NT2/D1 (cell line): Measurements from ENCODE around the gene TAF8.
A peak's percentile ranks its signal among the peaks of the same experiment; 100 is the strongest.

ENCODE experiments used
- DNase-seq: peaks from one replicate; pipeline ENCODE4 v3.0.0-alpha.2; 2011; ENCODE audit warnings: low read depth, low spot score
- H3K27me3 ChIP-seq: 2 replicates; pipeline ENCODE4 v1.6.0; 2011; ENCODE audit warnings: mild to moderate bottlenecking; ENCODE audit not compliant: insufficient read length, insufficient read depth
- H3K36me3 ChIP-seq: 2 replicates; pipeline ENCODE4 v1.6.1; 2011; ENCODE audit warnings: mild to moderate bottlenecking, low read length, mixed read lengths; ENCODE audit not compliant: insufficient read depth, insufficient read length
- H3K4me1 ChIP-seq: 2 replicates; pipeline ENCODE4 v1.5.1; 2011; ENCODE audit not compliant: insufficient read depth, insufficient read length
- H3K4me3 ChIP-seq: 2 replicates; pipeline ENCODE4 v1.5.1; 2011; ENCODE audit warnings: low read depth; ENCODE audit not compliant: insufficient read length
- H3K9ac ChIP-seq: 2 replicates; pipeline ENCODE4 v1.6.0; 2011; ENCODE audit warnings: low read depth; ENCODE audit not compliant: insufficient read length
- H3K9me3 ChIP-seq: 2 replicates; pipeline ENCODE4 v1.5.1; 2011; ENCODE audit warnings: mild to moderate bottlenecking, low read length; ENCODE audit not compliant: insufficient read depth
- SUZ12 ChIP-seq: IDR thresholded peaks from 2 replicates; pipeline ENCODE4 v1.6.1; 2011; ENCODE audit not compliant: insufficient read length, insufficient read depth; ENCODE audit errors: extremely low read depth
- YY1 ChIP-seq: IDR thresholded peaks from 2 replicates; pipeline ENCODE4 v1.6.1; 2011; ENCODE audit not compliant: insufficient read length, insufficient read depth
- ZNF274 ChIP-seq: IDR thresholded peaks from 2 replicates; pipeline ENCODE4 v1.6.1; 2011; ENCODE audit warnings: mild to moderate bottlenecking, low read depth, low read length

TAF8 gene

DNA sequence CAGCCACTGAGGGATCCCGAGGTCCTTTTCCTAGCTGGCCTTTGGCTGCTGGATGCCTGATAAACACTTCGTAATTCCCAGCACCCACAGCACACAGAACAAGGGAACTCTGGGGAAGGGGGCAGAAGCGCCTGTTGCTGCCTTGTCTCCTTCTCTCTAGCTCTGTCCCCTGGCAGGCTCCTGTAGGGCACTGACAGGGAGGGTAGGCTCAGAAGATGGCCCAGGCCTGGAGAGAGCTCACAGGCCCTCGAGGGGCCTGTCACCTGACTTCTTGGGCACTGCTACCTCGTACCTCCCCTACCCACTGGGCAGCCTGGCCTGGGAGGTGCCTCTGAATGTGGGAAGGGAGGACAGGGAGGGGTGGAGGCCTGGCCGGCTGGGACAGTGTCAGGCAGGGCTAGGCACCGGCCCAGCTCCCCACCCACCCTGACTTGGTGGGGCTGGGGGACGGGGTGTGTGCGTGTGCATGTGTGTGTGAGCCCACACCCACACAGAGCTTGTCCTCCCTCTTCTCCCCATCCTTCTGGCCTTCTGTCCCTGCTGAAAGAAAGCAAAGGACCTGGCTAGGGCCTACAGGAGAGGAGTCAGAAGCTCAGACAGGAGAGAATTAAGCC is 74.0 kb downstream of the TAF8 start:
- Histone ChIP-seq H3K4me1 (peaks cover 2% of the 10 kb centered on the region), H3K4me3 (no peak overlapping the region), H3K36me3 (peaks cover 17% of the 10 kb centered on the region), H3K9ac (no peak overlapping the region), H3K27me3 (no peaks in the 10 kb centered on the region), H3K9me3 (no peaks in the 10 kb centered on the region)
- DNase-seq = no peak
- TF ChIP-seq ZNF274 = no peak
- no peak for TF ChIP-seq SUZ12
- no peak for TF ChIP-seq YY1

DNA sequence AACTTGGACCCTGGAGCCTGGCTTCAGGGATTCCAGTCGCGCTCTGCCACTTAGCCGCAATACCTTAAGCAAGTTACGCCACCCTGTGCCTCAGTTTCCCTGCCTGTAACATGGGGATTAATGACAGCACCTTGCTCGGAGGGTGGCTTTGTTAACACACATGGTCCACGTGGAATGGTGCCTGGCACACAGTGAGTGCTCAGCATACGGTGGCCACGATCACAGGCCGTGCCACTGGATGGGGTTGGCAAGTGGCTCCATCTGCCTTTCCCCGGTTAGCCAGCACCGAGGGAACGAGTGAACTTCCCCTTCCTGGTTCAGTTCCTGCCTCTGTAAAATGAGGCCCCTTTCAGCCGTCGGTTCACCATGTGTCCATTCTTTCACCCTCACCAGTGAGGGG is 74.9 kb downstream of the TAF8 start:
- no peaks in the 10 kb centered on the region for H3K27me3 ChIP-seq
- no peak overlapping the region for H3K4me3 ChIP-seq
- no peak for DNase-seq
- H3K36me3 ChIP-seq = peaks cover 17% of the 10 kb centered on the region
- H3K9me3 ChIP-seq = no peaks in the 10 kb centered on the region
- no peak overlapping the region for H3K9ac ChIP-seq
- TF ChIP-seq SUZ12 (no peak), YY1 (no peak), ZNF274 (no peak)
- peaks cover 2% of the 10 kb centered on the region for H3K4me1 ChIP-seq

- peaks cover 17% of the 10 kb centered on the region for H3K36me3 ChIP-seq
- DNase-seq = no peak
- peaks cover 2% of the 10 kb centered on the region for H3K4me1 ChIP-seq
- H3K27me3 ChIP-seq = no peaks in the 10 kb centered on the region
- no peak overlapping the region for H3K9ac ChIP-seq
- H3K9me3 ChIP-seq = no peaks in the 10 kb centered on the region
- TF ChIP-seq SUZ12 (no peak), YY1 (no peak), ZNF274 (no peak)
- no peak overlapping the region for H3K4me3 ChIP-seq
Measured at GRCh38 chr6:42125663-42126062, 75.3 kb downstream of the TAF8 start.

- TF ChIP-seq YY1 (no peak), ZNF274 (no peak), SUZ12 (no peak)
- no peak for DNase-seq
- peaks cover 17% of the 10 kb centered on the region for H3K36me3 ChIP-seq
- H3K4me3 ChIP-seq = no peak overlapping the region
- H3K27me3 ChIP-seq = no peaks in the 10 kb centered on the region
- no peaks in the 10 kb centered on the region for H3K9me3 ChIP-seq
- peaks cover 5% of the 10 kb centered on the region for H3K4me1 ChIP-seq
- no peak overlapping the region for H3K9ac ChIP-seq
Measured at GRCh38 chr6:42128460-42129359, 78.4 kb downstream of the TAF8 start.

GRCh38 chr6:42129360-42129676 is 79.0 kb downstream of the TAF8 start:
- H3K27me3 ChIP-seq = no peaks in the 10 kb centered on the region
- H3K4me1 ChIP-seq = peaks cover 7% of the 10 kb centered on the region
- H3K36me3 ChIP-seq = peaks cover 17% of the 10 kb centered on the region
- no peak overlapping the region for H3K4me3 ChIP-seq
- TF ChIP-seq SUZ12 = no peak
- TF ChIP-seq ZNF274 = no peak
- TF ChIP-seq YY1 = no peak
- no peak for DNase-seq
- H3K9ac ChIP-seq = no peak overlapping the region
- H3K9me3 ChIP-seq = no peaks in the 10 kb centered on the region

- Histone ChIP-seq H3K27me3 (no peaks in the 10 kb centered on the region), H3K9ac (peak overlapping the region; percentile 32), H3K4me1 (peaks cover 7% of the 10 kb centered on the region), H3K4me3 (no peak overlapping the region), H3K9me3 (no peaks in the 10 kb centered on the region), H3K36me3 (peaks cover 11% of the 10 kb centered on the region)
- DNase-seq = no peak
- TF ChIP-seq YY1 = no peak
Measured at GRCh38 chr6:42131531-42131930, 81.2 kb downstream of the TAF8 start.

DNA sequence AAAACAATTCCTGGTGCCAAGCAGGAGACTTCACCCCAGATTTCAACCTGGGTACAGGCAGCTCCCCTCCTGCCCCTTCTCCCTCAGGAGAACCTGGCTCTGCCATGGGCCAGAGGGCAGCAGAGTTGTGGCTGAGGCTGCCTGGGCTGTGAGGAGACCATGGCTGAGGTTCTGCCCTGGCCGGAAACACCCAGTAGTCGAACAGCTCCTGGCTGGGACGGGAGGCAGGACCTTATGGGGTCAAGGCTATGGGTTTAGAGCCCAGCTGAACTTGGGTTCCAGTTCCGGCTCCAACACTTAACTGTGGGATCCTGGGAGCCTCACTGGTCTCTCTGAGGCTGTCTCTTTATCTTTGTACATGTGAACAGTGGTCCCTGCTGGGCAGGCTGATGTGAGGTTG is 83.6 kb downstream of the TAF8 start:
- Histone ChIP-seq H3K9ac (no peak overlapping the region), H3K36me3 (peaks cover 4% of the 10 kb centered on the region), H3K9me3 (no peaks in the 10 kb centered on the region), H3K4me1 (peaks cover 10% of the 10 kb centered on the region), H3K4me3 (no peak overlapping the region), H3K27me3 (no peaks in the 10 kb centered on the region)
- no peak for DNase-seq
- no peak for TF ChIP-seq SUZ12

GRCh38 chr6:42135161-42135560 is 84.8 kb downstream of the TAF8 start:
- no peak for DNase-seq
- H3K4me1 ChIP-seq = peaks cover 15% of the 10 kb centered on the region
- no peak for TF ChIP-seq ZNF274
- TF ChIP-seq SUZ12 = no peak
- no peak for TF ChIP-seq YY1
- no peaks in the 10 kb centered on the region for H3K27me3 ChIP-seq
- H3K36me3 ChIP-seq = peaks cover 2% of the 10 kb centered on the region
- no peaks in the 10 kb centered on the region for H3K9me3 ChIP-seq
- H3K9ac ChIP-seq = no peak overlapping the region
- H3K4me3 ChIP-seq = no peak overlapping the region
